ENCODE data around the gene UHMK1.
"Not testable (repeated sequence)": the region's sequence is repeated elsewhere in the genome, so short reads cannot be mapped to it uniquely, and the experiment has no call there.

The UHMK1 gene

GRCh38 chr1:162568802-162569201, 71.2 kb downstream of the UHMK1 start:
- DNase-seq, result no peak

GRCh38 chr1:162570718-162571117, 73.1 kb downstream of the UHMK1 start:
- DNase-seq, result no peak

GRCh38 chr1:162571121-162571520, 73.5 kb downstream of the UHMK1 start:
- not testable (repeated sequence) for DNase-seq

- no peak for DNase-seq
These were observed 74.1 kb downstream of the UHMK1 start for GRCh38 chr1:162571696-162572095.

- no peak for DNase-seq
These were observed 75.5 kb downstream of the UHMK1 start for GRCh38 chr1:162573136-162573535.

- DNase-seq, result no peak
These were observed 80.6 kb downstream of the UHMK1 start for GRCh38 chr1:162578071-162578700.

GRCh38 chr1:162578936-162579335, 81.3 kb downstream of the UHMK1 start:
- DNase-seq, result no peak

Measured in NCI-H526 treated with DMSO at 0.1 percent for 48 hours (cell line).